GM13976 (cell line): Measurements from ENCODE around the gene PARD3.

Source experiments
- DNase-seq: peaks from one replicate; pipeline ENCODE4 v3.0.0; 2012; ENCODE audit warnings: low spot score
- in situ Hi-C: fragments of 300-500 bp; cut with MboI; formaldehyde crosslinking; loops from one replicate; pipeline ENCODE4 v1.12.0; 2022; ENCODE audit warnings: low sequenced_read_pairs, mixed read lengths, inconsistent platforms; ENCODE audit not compliant: unreplicated experiment
- TF ChIP-seq, protein P1 (sequence below): IDR thresholded peaks from 2 replicates; pipeline ENCODE4 v1.5.1; 2012; ENCODE audit warnings: borderline replicate concordance, mild to moderate bottlenecking; ENCODE audit not compliant: insufficient read depth; ENCODE audit errors: extremely low read depth, missing control alignments, control extremely low read depth

PARD3 gene

DNA sequence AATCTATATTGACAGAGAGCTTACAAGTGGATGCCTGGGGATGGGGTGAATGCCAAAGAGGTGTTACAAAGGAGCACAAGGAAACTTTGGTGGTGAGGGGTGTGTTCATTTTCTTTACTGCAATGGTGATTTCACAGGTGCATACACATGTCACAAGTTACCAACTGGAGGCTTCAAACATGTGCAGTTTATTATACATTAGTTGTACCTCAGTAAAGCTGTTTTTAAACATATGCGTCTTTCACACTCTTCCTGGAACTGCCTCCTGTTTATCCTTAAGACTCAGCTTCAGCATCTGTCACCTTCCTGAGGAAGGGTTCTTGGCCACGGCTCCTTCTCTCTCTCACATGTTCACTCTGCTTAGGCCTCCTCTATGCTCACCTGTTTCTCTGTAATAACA lies 731.5 kb downstream of the PARD3 start:
- TF ChIP-seq, protein P1, sequence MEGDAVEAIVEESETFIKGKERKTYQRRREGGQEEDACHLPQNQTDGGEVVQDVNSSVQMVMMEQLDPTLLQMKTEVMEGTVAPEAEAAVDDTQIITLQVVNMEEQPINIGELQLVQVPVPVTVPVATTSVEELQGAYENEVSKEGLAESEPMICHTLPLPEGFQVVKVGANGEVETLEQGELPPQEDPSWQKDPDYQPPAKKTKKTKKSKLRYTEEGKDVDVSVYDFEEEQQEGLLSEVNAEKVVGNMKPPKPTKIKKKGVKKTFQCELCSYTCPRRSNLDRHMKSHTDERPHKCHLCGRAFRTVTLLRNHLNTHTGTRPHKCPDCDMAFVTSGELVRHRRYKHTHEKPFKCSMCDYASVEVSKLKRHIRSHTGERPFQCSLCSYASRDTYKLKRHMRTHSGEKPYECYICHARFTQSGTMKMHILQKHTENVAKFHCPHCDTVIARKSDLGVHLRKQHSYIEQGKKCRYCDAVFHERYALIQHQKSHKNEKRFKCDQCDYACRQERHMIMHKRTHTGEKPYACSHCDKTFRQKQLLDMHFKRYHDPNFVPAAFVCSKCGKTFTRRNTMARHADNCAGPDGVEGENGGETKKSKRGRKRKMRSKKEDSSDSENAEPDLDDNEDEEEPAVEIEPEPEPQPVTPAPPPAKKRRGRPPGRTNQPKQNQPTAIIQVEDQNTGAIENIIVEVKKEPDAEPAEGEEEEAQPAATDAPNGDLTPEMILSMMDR = no peak
- DNase-seq = no peak
- in situ Hi-C loops = no loop called here

DNA sequence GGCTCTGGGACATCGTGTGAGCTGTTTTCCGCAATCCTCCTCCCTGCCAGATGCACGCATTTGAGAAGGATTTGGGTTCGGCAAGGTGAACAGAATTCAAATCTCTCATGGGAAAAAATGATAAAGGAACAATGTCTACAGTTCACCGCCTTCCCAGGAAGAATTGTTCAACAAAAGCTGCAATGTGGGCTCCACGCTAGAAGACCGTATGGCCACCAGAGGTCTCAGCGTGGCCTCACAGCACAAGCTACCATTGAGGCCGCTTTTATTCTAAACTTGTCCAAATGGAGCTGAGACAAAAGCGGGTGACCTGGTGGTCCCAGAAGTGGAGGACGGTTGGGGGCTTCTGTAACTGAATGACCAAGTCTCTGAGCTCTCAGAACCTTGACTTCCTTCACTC lies 733.1 kb downstream of the PARD3 start:
- no peak for DNase-seq
- in situ Hi-C loops = no loop called here
- TF ChIP-seq, protein P1 = no peak

GRCh38 chr10:34081347-34081743 lies 733.8 kb downstream of the PARD3 start:
- in situ Hi-C loops = no loop called here
- no peak for DNase-seq
- TF ChIP-seq, protein P1 = no peak

DNA sequence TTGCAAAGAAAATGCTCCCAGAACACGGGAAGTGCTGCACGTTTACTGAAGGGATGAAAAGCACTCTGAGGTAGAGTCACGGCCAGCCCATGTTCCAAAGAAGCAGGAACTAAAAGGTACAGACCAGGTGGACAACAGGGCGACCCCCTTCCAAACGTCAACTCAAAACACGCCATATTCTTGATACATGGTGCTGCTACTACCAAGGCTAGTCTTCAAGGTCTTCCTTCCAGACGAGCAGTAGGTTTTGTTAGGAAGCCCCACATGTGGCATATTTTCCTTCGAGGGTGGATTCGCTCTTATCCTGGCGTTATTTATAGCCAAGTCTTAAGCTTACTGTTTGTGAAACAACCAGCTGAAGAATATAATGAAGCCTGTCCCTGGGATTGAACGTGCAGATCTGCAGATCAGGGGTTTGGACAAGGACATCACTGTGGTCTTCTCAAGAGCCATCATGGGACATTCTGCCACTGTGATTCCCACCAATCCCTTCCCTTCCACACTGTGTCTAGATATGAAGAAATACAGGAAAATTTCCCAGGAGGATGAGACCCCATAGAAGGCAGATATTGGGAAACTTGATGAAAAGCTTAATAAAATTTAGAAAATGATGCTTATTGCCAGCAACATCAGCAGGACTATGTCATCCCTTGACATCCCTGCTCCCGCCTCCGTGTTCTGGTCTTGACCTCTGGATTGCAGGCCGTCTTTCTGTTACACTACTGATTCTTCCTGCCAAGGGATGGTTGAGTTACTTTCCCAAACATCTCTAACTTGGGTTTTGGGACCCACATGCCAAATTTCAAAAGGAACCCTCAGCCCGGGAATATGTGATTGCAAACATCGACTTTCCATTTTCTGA lies 734.4 kb downstream of the PARD3 start:
- DNase-seq = no peak

GRCh38 chr10:34079702-34080484 lies 735.2 kb downstream of the PARD3 start:
- DNase-seq = no peak
- in situ Hi-C loops = no loop called here
- TF ChIP-seq, protein P1 = no peak

More for the DNA sequence above, 734.4 kb downstream of the PARD3 start:
- TF ChIP-seq, protein P1 = no peak
- in situ Hi-C loops = no loop called here

DNA sequence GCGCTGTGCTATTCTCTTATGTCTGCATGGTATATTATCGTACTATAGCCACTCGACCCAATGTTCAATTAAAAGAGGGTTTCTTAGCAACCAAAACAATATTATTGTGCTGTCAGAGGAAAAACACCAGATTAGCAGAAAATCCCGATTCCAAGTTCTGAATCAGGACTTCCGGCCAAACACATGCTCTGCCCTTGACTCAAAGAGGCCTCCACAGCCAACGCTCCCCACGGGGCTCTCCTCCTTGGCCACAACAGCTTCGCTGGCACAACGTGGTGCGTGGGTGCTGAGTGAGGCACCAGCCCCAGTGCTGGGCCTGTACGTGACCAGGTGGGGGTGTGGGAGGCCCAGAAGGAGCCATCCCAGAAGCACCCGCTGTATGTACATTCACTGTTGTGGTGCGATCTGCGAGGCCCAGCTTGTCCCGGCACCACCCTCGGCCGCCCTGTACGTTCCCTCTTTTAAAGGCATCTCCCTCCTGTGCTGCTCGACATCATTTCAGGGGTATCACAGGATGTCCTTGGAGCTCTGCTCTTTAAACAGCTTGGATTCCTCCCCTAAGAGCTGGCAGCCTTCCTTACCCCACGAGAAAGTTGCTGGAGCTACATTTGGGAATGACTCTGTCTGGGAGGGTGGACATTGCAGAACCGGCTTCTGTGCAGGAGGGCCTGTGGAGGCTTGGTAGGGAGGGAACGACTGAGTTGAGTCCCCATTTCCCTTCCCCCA lies 736.2 kb downstream of the PARD3 start:
- in situ Hi-C loops = no loop called here
- TF ChIP-seq, protein P1 = no peak
- DNase-seq = no peak
